Immature natural killer cell (primary cell): ENCODE data around the gene SMIM33. TPM values are rescaled to one million over a fixed set of nuclear protein-coding genes. Genes with fewer than 3 reads are reported as not detected.
A peak's percentile ranks its signal among the peaks of the same experiment; 100 is the strongest.

ENCODE experiments used
- DNase-seq, 3 donors: peaks; one replicate each; pipeline ENCODE4 v3.0.0; 2022; ENCODE audit warnings: mixed read lengths in 1 of 3
- H3K27ac Mint-ChIP-seq, 6 donors: one replicate each; pipeline ENCODE4 v1.8.0; 2020; ENCODE audit warnings: mixed read lengths in 6 of 6, mild to moderate bottlenecking in 5 of 6, inconsistent platforms in 4 of 6, moderate library complexity in 3 of 6
- H3K27me3 Mint-ChIP-seq, 3 donors: one replicate each; pipeline ENCODE4 v1.8.0; 2020 to 2021; ENCODE audit warnings: low read depth in 3 of 3, mild to moderate bottlenecking in 3 of 3, mixed read lengths in 3 of 3, moderate library complexity in 3 of 3, inconsistent platforms in 1 of 3
- H3K36me3 Mint-ChIP-seq, 3 donors: one replicate each; pipeline ENCODE4 v1.8.0; 2020; ENCODE audit warnings: mixed read lengths in 3 of 3, inconsistent platforms in 2 of 3, mild to moderate bottlenecking in 2 of 3
- H3K4me1 Mint-ChIP-seq, 2 donors: one replicate each; pipeline ENCODE4 v1.8.0; 2020; ENCODE audit warnings: inconsistent platforms in 2 of 2, mild to moderate bottlenecking in 2 of 2, mixed read lengths in 2 of 2, moderate library complexity in 1 of 2
- H3K4me3 Mint-ChIP-seq, 5 donors: one replicate each; pipeline ENCODE4 v1.8.0; 2020; ENCODE audit warnings: mild to moderate bottlenecking in 5 of 5, mixed read lengths in 5 of 5, inconsistent platforms in 3 of 5, moderate library complexity in 3 of 5
- H3K9me3 Mint-ChIP-seq, 6 donors: one replicate each; pipeline ENCODE4 v1.8.0; 2020; ENCODE audit warnings: mild to moderate bottlenecking in 6 of 6, mixed read lengths in 6 of 6, inconsistent platforms in 4 of 6, moderate library complexity in 3 of 6
- polyA plus RNA-seq, 3 donors: library from polyadenylated mRNA; unstranded; fragments of 300-500 nt; fragmentation: Illumina TruSeq; gene quantifications; one replicate each; pipeline ENCODE4 v1.2.3, GENCODE V29; 2021

Gene SMIM33
- polyA plus RNA-seq, 3 donors from 2014 or later: not detected

DNA sequence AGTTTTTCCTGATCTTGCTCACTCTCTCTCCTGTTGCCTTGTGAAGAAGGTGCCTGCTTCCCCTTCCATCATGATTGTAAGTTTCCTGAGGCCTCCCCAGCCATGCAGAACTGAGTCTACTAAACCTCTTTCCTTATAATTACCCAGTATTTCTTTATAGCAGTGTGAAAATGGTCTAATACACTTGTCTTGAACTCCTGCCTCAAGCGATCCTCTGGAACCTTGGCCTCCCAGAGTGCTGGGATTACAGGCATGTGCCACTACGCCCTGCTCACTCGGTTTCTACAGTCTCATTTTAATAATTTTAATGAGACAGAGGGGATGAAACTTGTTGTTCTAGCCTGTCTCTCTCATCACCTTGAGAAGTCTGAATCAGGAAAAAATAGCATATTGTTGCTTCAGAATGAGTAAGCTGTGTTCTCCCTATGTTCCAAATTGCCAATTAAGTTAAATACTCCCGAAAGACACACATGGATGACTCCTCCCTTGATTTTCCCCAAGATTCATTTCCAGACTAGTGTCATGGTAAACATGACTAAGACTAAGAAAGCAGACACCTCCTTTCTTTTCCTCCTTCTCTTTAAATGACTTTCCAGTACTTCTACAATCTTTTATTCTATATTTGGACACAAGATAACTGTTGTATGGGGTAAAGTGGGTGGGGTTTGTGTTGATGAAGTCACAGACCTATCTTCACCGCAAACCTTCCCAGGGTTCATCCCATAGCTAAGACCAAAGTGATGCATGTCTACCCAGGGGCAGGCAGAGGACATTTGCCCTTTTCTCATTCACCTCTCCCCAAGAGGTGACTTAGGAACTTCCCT is 23.6 kb upstream of the SMIM33 start:
- H3K36me3 Mint-ChIP-seq: no peaks in the 10 kb centered on the region
- peaks cover 0 to 13% (median 7%) of the 10 kb centered on the region in 3 donors for H3K27me3 Mint-ChIP-seq
- H3K4me1 Mint-ChIP-seq: peaks cover 7 to 20% of the 10 kb centered on the region in 2 donors
- no peaks in the 10 kb centered on the region for H3K9me3 Mint-ChIP-seq
- no peak overlapping the region for H3K4me3 Mint-ChIP-seq
- no peak overlapping the region for H3K27ac Mint-ChIP-seq
- no peak for DNase-seq

GRCh38 chr5:139451176-139451575 is 19.6 kb upstream of the SMIM33 start:
- DNase-seq: no peak
- H3K4me3 Mint-ChIP-seq: no peak overlapping the region
- peaks cover 12 to 20% (median 16%) of the 10 kb centered on the region in 3 donors for H3K27me3 Mint-ChIP-seq
- no peaks in the 10 kb centered on the region for H3K9me3 Mint-ChIP-seq
- no peak overlapping the region for H3K27ac Mint-ChIP-seq
- H3K36me3 Mint-ChIP-seq: no peaks in the 10 kb centered on the region
- H3K4me1 Mint-ChIP-seq: peaks cover 28 to 44% of the 10 kb centered on the region in 2 donors

DNA sequence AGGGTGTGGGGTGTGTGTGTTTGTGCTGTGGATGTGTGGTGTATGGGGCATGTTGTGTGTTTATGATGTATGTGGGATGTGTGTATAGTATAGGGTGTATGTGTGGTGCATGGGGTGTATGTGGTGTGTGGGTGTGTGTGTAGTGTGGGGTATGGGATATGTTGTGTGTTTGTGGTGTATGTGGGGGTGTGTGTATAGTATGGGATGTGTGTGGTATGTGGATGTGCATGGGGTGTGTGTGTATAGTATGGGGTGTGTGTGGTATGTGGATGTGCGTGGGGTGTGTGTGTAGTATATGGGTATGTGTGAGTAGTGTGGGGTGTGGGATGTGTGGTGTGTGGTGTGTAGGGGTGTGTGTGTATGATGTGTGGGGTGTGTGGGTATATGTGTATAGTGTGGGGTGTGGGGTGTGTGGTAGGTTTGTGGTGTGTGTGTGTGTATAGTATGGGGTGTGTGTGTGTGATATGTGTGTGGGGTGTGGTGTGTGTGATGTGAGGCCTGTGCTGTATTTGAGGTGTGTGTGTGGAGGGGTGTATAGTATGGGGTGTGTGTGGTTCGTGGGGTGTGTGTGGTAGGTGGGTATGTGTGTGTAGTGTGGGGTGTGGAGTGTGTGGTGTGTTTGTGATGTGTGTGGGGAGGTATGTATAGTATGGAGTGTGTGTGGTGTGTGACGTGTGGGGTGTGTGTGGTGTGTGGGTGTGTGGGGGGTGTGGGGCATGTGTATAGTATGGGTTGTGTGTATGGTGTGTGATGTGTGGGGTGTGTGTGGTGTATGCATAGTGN is 18.7 kb upstream of the SMIM33 start:
- Mint-ChIP-seq H3K27ac (no peak overlapping the region), H3K4me1 (peaks cover 35 to 49% of the 10 kb centered on the region in 2 donors), H3K4me3 (no peak overlapping the region), H3K9me3 (no peaks in the 10 kb centered on the region), H3K27me3 (peaks cover 12 to 21% (median 16%) of the 10 kb centered on the region in 3 donors), H3K36me3 (no peaks in the 10 kb centered on the region)
- DNase-seq: no peak

DNA sequence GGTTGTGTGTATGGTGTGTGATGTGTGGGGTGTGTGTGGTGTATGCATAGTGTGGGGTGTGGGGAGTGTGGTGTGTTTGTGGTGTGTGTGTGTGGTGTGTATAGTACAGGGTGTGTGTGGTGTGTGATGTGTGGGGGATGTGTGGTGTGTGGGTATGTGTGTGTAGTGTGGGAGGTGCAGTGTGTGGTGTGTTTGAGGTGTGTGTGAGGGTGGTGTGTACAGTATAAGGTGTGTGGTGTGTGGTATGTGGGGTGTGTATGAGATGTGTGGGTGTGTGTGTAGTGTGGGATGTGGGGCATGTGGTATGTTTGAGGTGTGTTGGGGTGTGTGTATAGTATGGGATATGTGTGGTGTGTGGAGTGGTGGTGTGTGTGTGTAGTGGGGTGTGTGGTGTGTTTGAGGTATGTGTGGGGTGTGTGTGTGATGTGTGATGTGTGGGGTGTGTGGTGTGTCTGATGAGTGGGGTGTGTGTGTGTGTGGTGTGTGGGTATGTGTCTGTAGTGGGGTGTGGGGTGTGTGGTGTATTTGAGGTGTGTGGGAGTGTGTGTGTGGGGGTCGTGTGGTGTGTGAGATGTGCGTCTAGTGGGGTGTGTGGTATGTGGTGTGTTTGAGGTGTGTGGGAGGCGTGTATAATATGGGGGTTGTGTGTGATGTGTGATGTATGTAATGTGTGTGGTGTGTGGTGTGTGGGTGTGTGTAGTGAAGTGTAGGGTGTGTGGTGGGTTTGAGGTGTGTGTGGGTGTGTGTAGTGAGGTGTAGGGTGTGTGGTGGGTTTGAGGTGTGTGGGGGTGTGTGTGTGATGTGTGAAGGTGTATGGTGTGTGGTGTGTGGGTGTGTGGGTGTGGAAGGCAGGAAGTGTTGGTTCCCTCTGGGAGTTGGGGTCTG is 16.9 kb upstream of the SMIM33 start:
- DNase-seq: peak; percentile 81 to 84 (median 82)
- Mint-ChIP-seq H3K27me3 (peaks cover 8 to 24% (median 15%) of the 10 kb centered on the region in 3 donors), H3K9me3 (no peaks in the 10 kb centered on the region), H3K4me3 (peak overlapping the region in 3 of 5 donors; percentile 20 to 47 (median 39)), H3K27ac (peak overlapping the region; percentile 62 to 94 (median 86)), H3K4me1 (peaks cover 47 to 54% of the 10 kb centered on the region in 2 donors), H3K36me3 (no peaks in the 10 kb centered on the region)

- peak overlapping the region in 3 of 5 donors; percentile 10 to 39 (median 20) for H3K4me3 Mint-ChIP-seq
- H3K27me3 Mint-ChIP-seq: peaks cover 7 to 24% (median 12%) of the 10 kb centered on the region in 3 donors
- no peak for DNase-seq
Measured at GRCh38 chr5:139454568-139455290, 16.1 kb upstream of the SMIM33 start.

GRCh38 chr5:139456776-139457175 is 14.0 kb upstream of the SMIM33 start:
- H3K4me3 Mint-ChIP-seq: peak overlapping the region in 1 of 5 donors; percentile 16
- peak overlapping the region; percentile 66 to 94 (median 86) for H3K27ac Mint-ChIP-seq
- peaks cover 8 to 24% (median 12%) of the 10 kb centered on the region in 3 donors for H3K27me3 Mint-ChIP-seq
- peaks cover 56 to 71% of the 10 kb centered on the region in 2 donors for H3K4me1 Mint-ChIP-seq
- DNase-seq: no peak
- no peaks in the 10 kb centered on the region for H3K9me3 Mint-ChIP-seq
- H3K36me3 Mint-ChIP-seq: no peaks in the 10 kb centered on the region

More at GRCh38 chr5:139454568-139455290, 16.1 kb upstream of the SMIM33 start:
- H3K36me3 Mint-ChIP-seq: no peaks in the 10 kb centered on the region
- H3K9me3 Mint-ChIP-seq: no peaks in the 10 kb centered on the region
- H3K4me1 Mint-ChIP-seq: peaks cover 53 to 58% of the 10 kb centered on the region in 2 donors
- peak overlapping the region; percentile 62 to 94 (median 86) for H3K27ac Mint-ChIP-seq

- H3K36me3 Mint-ChIP-seq: no peaks in the 10 kb centered on the region
- no peaks in the 10 kb centered on the region for H3K9me3 Mint-ChIP-seq
- peaks cover 8 to 24% (median 13%) of the 10 kb centered on the region in 3 donors for H3K27me3 Mint-ChIP-seq
- H3K4me1 Mint-ChIP-seq: peaks cover 56 to 71% of the 10 kb centered on the region in 2 donors
- no peak for DNase-seq
- peak overlapping the region; percentile 66 to 94 (median 87) for H3K27ac Mint-ChIP-seq
- peak overlapping the region in 2 of 5 donors; percentile 11 to 24 for H3K4me3 Mint-ChIP-seq
Measured at GRCh38 chr5:139457241-139457640, 13.6 kb upstream of the SMIM33 start.

- Mint-ChIP-seq H3K4me1 (peaks cover 56 to 71% of the 10 kb centered on the region in 2 donors), H3K27me3 (peaks cover 8 to 24% (median 13%) of the 10 kb centered on the region in 3 donors), H3K27ac (peak overlapping the region; percentile 66 to 94 (median 87)), H3K4me3 (peak overlapping the region in 4 of 5 donors; percentile 11 to 60 (median 31)), H3K9me3 (no peaks in the 10 kb centered on the region), H3K36me3 (no peaks in the 10 kb centered on the region)
- peak in 1 of 3 donors; percentile 36 for DNase-seq
Measured at GRCh38 chr5:139457653-139458306, 13.0 kb upstream of the SMIM33 start.

- Mint-ChIP-seq H3K36me3 (no peaks in the 10 kb centered on the region), H3K27me3 (peaks cover 10 to 21% (median 10%) of the 10 kb centered on the region in 3 donors), H3K4me3 (peak overlapping the region; percentile 47 to 73 (median 68)), H3K4me1 (peaks cover 53 to 68% of the 10 kb centered on the region in 2 donors), H3K9me3 (no peaks in the 10 kb centered on the region), H3K27ac (peak overlapping the region; percentile 83 to 94 (median 90))
- DNase-seq: peak; percentile 86 to 87 (median 86)
Measured at GRCh38 chr5:139458580-139459407, 12.0 kb upstream of the SMIM33 start.

GRCh38 chr5:139459451-139459934 is 11.3 kb upstream of the SMIM33 start:
- Mint-ChIP-seq H3K4me1 (peaks cover 46 to 61% of the 10 kb centered on the region in 2 donors), H3K4me3 (peak overlapping the region in 3 of 5 donors; percentile 55 to 66 (median 57)), H3K36me3 (no peaks in the 10 kb centered on the region), H3K27me3 (peaks cover 3 to 14% (median 7%) of the 10 kb centered on the region in 3 donors), H3K27ac (peak overlapping the region; percentile 83 to 94 (median 90)), H3K9me3 (no peaks in the 10 kb centered on the region)
- DNase-seq: no peak

- no peak for DNase-seq
- peak overlapping the region in 1 of 5 donors; percentile 7 for H3K4me3 Mint-ChIP-seq
- peaks cover 37 to 51% of the 10 kb centered on the region in 2 donors for H3K4me1 Mint-ChIP-seq
- no peaks in the 10 kb centered on the region for H3K9me3 Mint-ChIP-seq
- H3K36me3 Mint-ChIP-seq: no peaks in the 10 kb centered on the region
- H3K27ac Mint-ChIP-seq: peak overlapping the region in 4 of 6 donors; percentile 17 to 81 (median 34)
- H3K27me3 Mint-ChIP-seq: peaks cover 3 to 9% (median 7%) of the 10 kb centered on the region in 3 donors
Measured at GRCh38 chr5:139460455-139460854, 10.3 kb upstream of the SMIM33 start.
